Erythroblast (primary cell): ENCODE measurements around the gene SLC35E4.

Source experiments
- GATA1 ChIP-seq: IDR thresholded peaks from 2 replicates; pipeline ENCODE4 v1.6.1; 2011; ENCODE audit warnings: low read depth, mild to moderate bottlenecking, control low read depth, low read length, moderate library complexity
- POLR2A ChIP-seq: IDR thresholded peaks from 2 replicates; pipeline ENCODE4 v1.6.1; 2011; ENCODE audit warnings: mild to moderate bottlenecking, low read length

DNA sequence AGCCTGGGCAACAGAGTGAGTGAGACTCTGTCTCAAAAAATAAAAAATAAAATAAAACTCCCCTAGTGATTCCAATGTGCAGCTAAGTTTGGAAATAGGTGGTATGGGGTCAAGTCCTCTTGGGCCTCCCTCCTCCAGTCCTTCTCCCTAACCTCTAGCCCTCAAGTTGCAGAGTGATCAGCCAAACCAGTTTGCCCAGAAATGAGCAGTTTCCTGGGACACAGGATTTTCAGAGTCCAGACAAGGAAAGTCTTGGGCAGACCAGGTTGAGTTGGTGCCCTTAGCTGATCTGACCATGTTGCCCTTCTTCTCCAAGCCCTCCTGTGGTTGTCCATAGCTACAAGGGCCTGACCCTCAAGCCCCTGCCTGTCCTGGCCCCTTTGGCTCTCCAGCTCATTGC, 20.7 kb upstream of the SLC35E4 start:
- TF ChIP-seq POLR2A = no peak
- TF ChIP-seq GATA1 = no peak
